Panc1 (cell line): ENCODE results near the gene KCNMA1.

Source experiments
- CTCF ChIP-seq: fragments of 450-650 bp; IDR thresholded peaks from 2 replicates; pipeline ENCODE4 v1.5.1; 2017; ENCODE audit warnings: mild to moderate bottlenecking
- POLR2AphosphoS5 ChIP-seq: IDR thresholded peaks from 2 replicates; pipeline ENCODE4 v1.6.1; 2012; ENCODE audit warnings: mild to moderate bottlenecking, low read depth, low read length, moderate library complexity
- REST ChIP-seq, 2 experiments: IDR thresholded peaks; 2 replicates each; pipeline ENCODE4 v1.6.1; 2011 to 2012; ENCODE audit warnings: low read depth in 2 of 2, control low read depth in 1 of 2, low read length in 1 of 2, mild to moderate bottlenecking in 1 of 2, moderate library complexity in 1 of 2; ENCODE audit not compliant: insufficient read depth in 1 of 2

- TF ChIP-seq REST (IDR thresholded peaks at IDR 0.05; ENCODE audit: insufficient read depth in 1 of 2, low read depth in 2 of 2, low read length in 1 of 2): no peak
- no peak for TF ChIP-seq POLR2AphosphoS5
- no peak for TF ChIP-seq CTCF
These were observed 73.9 kb downstream of the KCNMA1 start for GRCh38 chr10:77563638-77564270.
